ENCODE results near the gene KDM6A.

GRCh38 chrX:45077748-45078424 lies 204.9 kb downstream of the KDM6A start:
- no peak for TF ChIP-seq GATA2 (IDR thresholded peaks at IDR 0.05; ENCODE audit: low read depth, low read length)
- no peak for TF ChIP-seq GATA3 (IDR thresholded peaks at IDR 0.05; ENCODE audit: low read depth, low read length)

Measured in SH-SY5Y (cell line).